Measurements from ENCODE around the gene MAIP1.

GRCh38 chr2:199984159-199984558, 28.8 kb downstream of the MAIP1 start:
- TF ChIP-seq EZH2phosphoT487 (IDR thresholded peaks at IDR 0.05; ENCODE audit: low read length) = no peak
- TF ChIP-seq CTCF (IDR thresholded peaks at IDR 0.05; ENCODE audit: low read length) = no peak
- no peak for TF ChIP-seq EZH2 (optimal IDR thresholded peaks at IDR 0.05; ENCODE audit: low read depth, low read length)

Measured in MM.1S (cell line).